Thyroid gland (tissue), 4 donors: ENCODE results near the gene CDH23. TPM values are rescaled to one million over a fixed set of nuclear protein-coding genes. Genes with fewer than 3 reads are reported as not detected.

Source experiments
- DNase-seq, 2 donors: peaks; one replicate each; pipeline ENCODE4 v3.0.0-alpha.2; 2019
- H3K27ac ChIP-seq, 3 donors: fragments of 200-600 bp; sonication (generic); 1 replicate in 2 of 3; 2 replicates in 1 of 3; pipeline ENCODE4 v1.5.1; 2016 to 2019; ENCODE audit warnings: mild to moderate bottlenecking in 1 of 3, moderate library complexity in 1 of 3
- H3K27me3 ChIP-seq: fragments of 200-600 bp; sonication (generic); one replicate; pipeline ENCODE4 v1.5.1; 2019
- H3K36me3 ChIP-seq, 2 donors: fragments of 200-600 bp; sonication (generic); one replicate each; pipeline ENCODE4 v1.5.1; 2016 to 2019
- H3K4me1 ChIP-seq, 2 donors: fragments of 200-600 bp; sonication (generic); one replicate each; pipeline ENCODE4 v1.5.1; 2017 to 2019
- H3K4me3 ChIP-seq, 3 donors: fragments of 200-600 bp; sonication (generic); replicated peaks in 1 of 3; 1 replicate in 2 of 3; 2 replicates in 1 of 3; pipeline ENCODE4 v1.5.1; 2016; ENCODE audit warnings: mild to moderate bottlenecking in 1 of 3
- H3K9me3 ChIP-seq: fragments of 200-600 bp; sonication (generic); one replicate; pipeline ENCODE4 v1.5.1; 2017
- POLR2A ChIP-seq, 2 donors: fragments of 450-650 bp; IDR thresholded peaks; one replicate each; pipeline ENCODE4 v1.6.1; 2017; ENCODE audit warnings: antibody characterized with exemption in 2 of 2, mild to moderate bottlenecking in 2 of 2, moderate library complexity in 1 of 2
- WGBS, 2 donors: methylation state at CpG; one replicate each; pipeline ENCODE4 v1.1.5; 2017; 5-methylcytosine and 5-hydroxymethylcytosine counted together
- intact Hi-C: fragments of 100-400 bp; cut with DNase I; formaldehyde crosslinking; loops from one replicate; pipeline ENCODE4 v1.15.1; 2023
- total RNA-seq, 4 donors: library from RNA; depleted of rRNA; stranded (reverse); fragments of >200 nt; gene quantifications; one replicate each; pipeline ENCODE4 v1.2.3, GENCODE V29; 2016
- TF ChIP-seq, protein P1 (sequence below), 6 experiments: fragments of 200-600 bp in 3 of 6; fragments of 450-650 bp in 3 of 6; sonication (generic) in 3 of 6; IDR thresholded peaks; one replicate each; pipeline ENCODE4 v1.5.1; 2016 to 2019; ENCODE audit warnings: antibody characterized with exemption in 6 of 6, mild to moderate bottlenecking in 2 of 6, inconsistent platforms in 1 of 6, moderate library complexity in 1 of 6

The CDH23 gene
- total RNA-seq, 4 donors from 2014 or later: 3.0 to 4.2 (median 3.9) TPM

DNA sequence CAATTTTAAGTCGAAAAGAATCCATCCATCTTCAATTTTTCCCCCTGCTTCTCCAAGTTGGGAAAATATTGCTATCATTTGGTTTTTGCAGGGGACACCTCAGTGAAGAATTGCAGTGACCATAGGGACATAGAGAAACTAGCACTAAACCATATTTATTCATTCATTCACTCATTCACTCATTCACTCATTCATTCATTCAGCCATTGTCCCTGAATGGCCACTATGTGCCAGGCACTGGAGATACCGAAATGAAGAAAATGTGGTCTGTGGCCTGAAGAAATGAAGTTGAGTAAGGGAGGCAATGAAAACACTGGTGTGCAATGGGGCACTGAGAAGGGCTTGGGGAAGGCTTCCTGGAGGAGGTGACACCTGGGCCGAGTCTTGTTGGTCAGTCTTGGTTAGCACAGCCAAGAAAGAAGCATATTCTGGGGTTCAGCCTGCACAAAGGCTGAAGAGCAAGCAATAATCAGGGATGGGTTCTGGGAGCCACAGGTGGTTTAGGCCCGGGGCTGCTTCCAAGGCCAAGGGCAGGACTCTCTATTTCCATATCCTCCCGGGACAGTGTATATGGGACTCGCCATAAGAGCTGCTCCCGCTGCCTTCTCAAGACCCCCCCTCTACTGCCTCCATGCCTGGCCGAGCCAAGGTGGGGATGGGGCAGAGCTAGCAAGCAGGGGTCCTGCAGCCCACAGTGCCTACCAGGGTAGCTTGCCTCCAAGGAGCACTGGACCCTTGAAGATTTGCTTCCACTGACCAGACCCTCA, 348.4 kb downstream of the CDH23 start:
- intact Hi-C loops: no loop called here
- Histone ChIP-seq H3K9me3 (no peaks in the 10 kb centered on the region), H3K4me3 (no peak overlapping the region), H3K27me3 (no peaks in the 10 kb centered on the region), H3K27ac (peak overlapping the region in 1 of 3 donors; percentile 12), H3K36me3 (no peaks in the 10 kb centered on the region), H3K4me1 (peaks cover 15 to 42% of the 10 kb centered on the region in 2 donors)
- no peak for DNase-seq
- WGBS, 2 donors: 69 to 84% methylated on average over 6 to 8 of the region's 8 CpGs
- TF ChIP-seq, protein P1, sequence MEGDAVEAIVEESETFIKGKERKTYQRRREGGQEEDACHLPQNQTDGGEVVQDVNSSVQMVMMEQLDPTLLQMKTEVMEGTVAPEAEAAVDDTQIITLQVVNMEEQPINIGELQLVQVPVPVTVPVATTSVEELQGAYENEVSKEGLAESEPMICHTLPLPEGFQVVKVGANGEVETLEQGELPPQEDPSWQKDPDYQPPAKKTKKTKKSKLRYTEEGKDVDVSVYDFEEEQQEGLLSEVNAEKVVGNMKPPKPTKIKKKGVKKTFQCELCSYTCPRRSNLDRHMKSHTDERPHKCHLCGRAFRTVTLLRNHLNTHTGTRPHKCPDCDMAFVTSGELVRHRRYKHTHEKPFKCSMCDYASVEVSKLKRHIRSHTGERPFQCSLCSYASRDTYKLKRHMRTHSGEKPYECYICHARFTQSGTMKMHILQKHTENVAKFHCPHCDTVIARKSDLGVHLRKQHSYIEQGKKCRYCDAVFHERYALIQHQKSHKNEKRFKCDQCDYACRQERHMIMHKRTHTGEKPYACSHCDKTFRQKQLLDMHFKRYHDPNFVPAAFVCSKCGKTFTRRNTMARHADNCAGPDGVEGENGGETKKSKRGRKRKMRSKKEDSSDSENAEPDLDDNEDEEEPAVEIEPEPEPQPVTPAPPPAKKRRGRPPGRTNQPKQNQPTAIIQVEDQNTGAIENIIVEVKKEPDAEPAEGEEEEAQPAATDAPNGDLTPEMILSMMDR (IDR thresholded peaks at IDR 0.05): no peak
- TF ChIP-seq POLR2A (IDR thresholded peaks at IDR 0.05): no peak

DNA sequence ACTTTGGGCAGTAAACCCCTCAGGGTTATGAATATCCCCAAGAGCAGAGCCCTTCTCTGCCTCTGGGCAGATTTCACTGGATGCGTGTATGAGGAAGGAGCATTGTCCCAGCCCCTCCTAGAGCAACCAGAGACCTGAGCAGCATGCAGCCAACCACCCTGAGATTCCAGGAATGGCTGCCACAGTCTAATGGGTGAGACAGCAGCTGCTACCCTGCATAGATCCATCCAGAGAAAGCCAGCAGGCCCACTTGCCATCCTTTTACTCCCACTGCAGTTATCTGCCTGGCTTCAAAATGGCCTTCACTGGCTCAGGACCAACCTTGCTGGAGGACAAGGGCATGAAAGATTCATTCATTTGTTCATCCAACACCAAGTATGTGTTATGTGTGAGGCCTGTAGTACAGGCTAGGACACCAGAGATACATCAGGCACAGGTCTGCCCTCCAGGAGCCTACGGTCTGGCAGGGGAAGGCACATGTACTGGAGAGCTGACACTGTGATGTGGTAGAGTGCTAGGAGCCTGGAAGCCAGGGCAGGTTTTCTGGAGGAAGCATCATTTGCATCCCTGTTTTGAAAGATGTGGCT, 349.0 kb downstream of the CDH23 start:
- Histone ChIP-seq H3K9me3 (no peaks in the 10 kb centered on the region), H3K27ac (peak overlapping the region in 2 of 3 donors; percentile 41 to 53), H3K4me1 (peaks cover 15 to 42% of the 10 kb centered on the region in 2 donors), H3K27me3 (no peaks in the 10 kb centered on the region), H3K4me3 (no peak overlapping the region), H3K36me3 (peaks cover 0 to 3% of the 10 kb centered on the region in 2 donors)
- DNase-seq: no peak
- 84 to 100% methylated on average over 2 of the region's 2 CpGs for WGBS, 2 donors
- intact Hi-C loops: no loop called here
- TF ChIP-seq, protein P1 (IDR thresholded peaks at IDR 0.05): no peak
- no peak for TF ChIP-seq POLR2A (IDR thresholded peaks at IDR 0.05)

DNA sequence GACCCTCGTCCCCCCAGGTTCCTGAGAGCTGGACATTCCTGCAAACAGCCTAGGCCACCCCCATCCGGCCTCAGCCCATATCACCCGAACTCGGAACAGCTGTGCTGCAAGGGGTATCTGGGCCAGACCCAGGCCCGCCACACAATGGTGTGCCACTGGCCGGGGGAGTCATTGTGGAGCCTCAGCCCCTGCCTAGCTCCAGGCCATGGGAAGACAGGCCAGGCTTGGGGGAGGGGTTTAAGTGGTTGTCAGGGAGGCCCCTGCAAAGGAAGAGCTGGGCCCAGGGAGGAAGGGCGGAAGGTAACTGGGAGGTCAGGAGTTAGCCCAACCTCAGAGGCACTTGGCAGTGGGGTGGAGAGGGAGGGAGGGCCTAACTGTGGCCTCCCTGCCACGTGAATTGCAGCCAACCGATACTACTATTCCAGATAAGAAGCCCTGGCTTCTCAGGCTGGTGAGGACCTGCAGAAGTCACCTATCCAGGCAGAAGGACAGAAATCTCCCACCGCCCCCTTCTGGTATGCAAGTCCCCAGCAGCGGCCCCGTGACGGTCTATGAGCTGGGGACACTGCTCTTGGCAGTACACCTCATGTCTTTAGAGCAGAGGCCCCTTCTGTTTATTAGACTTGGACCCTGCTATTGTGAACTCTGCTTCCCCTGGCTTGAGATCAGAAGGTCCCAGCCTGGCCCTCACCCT, 349.8 kb downstream of the CDH23 start:
- TF ChIP-seq, protein P1 (IDR thresholded peaks at IDR 0.05): peak in 2 of 6 experiments; percentile 13 to 19
- TF ChIP-seq POLR2A (IDR thresholded peaks at IDR 0.05): no peak
- Histone ChIP-seq H3K4me1 (peaks cover 15 to 42% of the 10 kb centered on the region in 2 donors), H3K4me3 (no peak overlapping the region), H3K27ac (peak overlapping the region; percentile 35 to 53 (median 41)), H3K27me3 (no peaks in the 10 kb centered on the region), H3K9me3 (no peaks in the 10 kb centered on the region), H3K36me3 (peaks cover 0 to 4% of the 10 kb centered on the region in 2 donors)
- peak; percentile 61 to 62 for DNase-seq
- 50 to 57% methylated on average over 12 to 13 of the region's 13 CpGs for WGBS, 2 donors
- intact Hi-C loops: no loop called here

DNA sequence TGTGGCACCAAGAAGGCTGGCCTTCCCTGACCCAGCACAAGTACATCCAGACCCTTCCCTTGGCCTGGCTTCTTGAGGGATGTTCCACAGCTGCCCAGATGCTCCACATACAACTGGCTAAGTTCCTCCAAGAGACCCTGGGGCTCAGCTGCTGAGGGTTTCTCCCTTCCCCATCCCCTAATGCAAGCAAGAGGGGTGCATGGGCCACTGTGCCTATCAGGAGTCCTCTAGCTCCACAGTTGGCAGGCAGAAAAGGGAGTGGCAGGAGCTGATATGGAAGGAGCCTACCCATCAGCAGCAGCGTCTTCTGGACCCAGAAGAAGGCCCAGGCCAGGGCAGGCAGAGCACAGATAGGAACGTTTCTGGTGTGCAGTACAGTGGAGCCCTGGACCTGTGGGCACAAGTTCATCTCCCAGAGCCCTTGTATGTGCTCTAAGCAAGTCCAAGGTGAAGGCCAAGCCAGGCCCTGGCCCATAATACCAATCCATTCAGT, 350.4 kb downstream of the CDH23 start:
- Histone ChIP-seq H3K27me3 (no peaks in the 10 kb centered on the region), H3K27ac (peak overlapping the region; percentile 35 to 53 (median 41)), H3K4me3 (no peak overlapping the region), H3K9me3 (no peaks in the 10 kb centered on the region), H3K36me3 (peaks cover 0 to 8% of the 10 kb centered on the region in 2 donors), H3K4me1 (peaks cover 15 to 42% of the 10 kb centered on the region in 2 donors)
- no peak for DNase-seq
- 81% methylated on average over 2 of the region's 2 CpGs; no CpG with 5 or more reads in 1 of the 2 donors for WGBS, 2 donors
- intact Hi-C loops: no loop called here
- TF ChIP-seq, protein P1 (IDR thresholded peaks at IDR 0.05): no peak
- TF ChIP-seq POLR2A (IDR thresholded peaks at IDR 0.05): no peak
